Stimulated activated CD4-positive, alpha-beta T cell treated with anti-CD3 and anti-CD28 coated beads, Interleukin-15, amount 100 ng/mL, for 48 hours (primary cell): Measurements from ENCODE around the gene METRN.

ENCODE experiments used
- DNase-seq, 2 donors: peaks; one replicate each; pipeline ENCODE4 v3.0.0-alpha.2; 2020; ENCODE audit warnings: low read depth in 2 of 2

Gene METRN

DNA sequence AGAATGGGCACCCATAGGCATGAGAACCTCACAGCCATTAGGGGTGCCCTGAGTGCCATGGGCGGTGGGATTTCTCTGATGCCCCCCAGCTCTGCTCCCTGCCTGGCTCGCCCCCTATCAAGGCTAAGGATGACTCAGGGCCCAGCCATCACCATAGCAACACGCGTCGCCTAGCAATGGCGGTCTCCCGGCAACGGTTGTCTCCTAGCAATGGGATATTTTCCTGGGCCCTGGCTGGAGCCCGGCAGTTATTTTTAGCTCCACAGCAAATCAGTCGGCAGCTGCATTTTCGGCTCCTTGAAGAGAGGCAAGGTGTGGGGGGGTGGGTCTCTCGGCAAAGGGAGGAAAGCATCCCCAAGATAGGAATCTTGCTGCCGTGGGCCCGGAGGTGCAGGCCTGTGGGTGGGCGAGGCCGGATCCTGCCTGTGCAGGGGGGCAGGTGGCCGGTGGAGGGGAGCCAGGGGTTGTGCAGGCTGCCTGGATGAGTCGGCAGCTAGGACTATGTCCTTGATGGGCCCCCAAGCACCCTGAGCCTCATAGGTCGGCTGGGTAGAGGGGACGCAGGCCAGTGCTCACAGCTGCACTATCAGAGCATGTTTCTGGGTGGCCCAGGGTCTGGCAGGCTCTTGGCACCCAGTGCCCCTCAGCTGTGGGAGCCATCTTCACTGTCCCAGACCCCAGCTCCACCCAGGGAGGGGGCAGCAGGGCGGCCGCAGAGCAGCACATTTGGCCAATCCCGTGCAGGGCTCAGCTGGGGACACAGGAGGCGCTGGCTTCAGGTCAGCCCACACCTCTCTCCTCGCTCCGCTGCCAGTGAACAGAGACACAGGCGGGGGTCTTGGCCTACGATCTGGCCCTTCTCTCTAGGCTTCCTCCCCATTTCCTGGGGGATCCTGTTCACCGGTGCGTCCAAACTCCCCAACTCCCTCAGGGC is 5.1 kb upstream of the METRN start:
- no peak for DNase-seq

DNA sequence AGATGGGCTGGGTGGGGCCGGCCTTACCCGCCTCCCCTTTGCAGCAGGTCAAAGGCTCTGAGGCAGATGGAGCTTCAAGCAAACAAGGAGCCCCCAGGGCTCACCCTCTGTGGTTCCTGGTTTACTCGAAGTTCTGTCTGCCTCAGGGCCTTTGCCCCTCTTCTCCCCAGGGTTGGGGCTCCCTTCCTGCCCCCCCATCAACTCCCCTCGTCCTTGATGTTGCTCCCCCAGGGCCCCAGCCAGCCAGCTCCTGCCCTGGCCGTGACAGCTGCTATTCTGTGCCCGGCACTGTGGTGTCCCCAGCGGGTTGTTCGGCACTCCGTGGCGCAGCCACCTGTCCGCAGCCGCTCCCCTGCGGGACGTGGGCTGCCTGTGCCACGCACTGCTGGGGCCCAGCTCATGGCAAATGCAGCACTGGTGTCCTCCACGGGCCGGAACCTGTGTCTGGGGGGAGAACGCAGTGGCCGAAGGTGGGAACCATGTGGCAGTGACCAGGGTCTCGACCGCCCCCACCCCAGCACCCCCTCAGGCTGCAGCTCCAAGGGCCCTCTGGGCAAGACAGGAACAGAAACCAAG is 4.3 kb upstream of the METRN start:
- no peak for DNase-seq

DNA sequence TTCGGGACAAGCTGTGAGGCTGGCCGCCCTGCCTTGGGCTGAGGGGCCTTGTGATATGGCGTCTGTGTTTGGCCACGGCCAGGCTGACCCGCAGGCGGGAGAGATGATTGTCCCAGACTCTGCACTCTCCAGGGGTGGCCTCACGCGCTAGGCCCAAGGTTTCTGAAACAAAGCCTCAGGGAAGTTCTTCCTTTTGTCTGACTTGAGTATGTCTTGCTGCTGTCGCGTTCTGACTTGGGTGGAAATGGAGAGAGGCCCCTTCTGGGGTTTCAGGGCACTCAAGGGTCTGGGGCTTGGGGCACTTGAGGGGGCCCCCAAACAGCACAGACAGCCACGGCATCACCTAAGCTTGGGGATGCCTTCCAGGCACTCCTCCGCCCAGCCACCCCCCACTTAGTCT is 3.8 kb upstream of the METRN start:
- DNase-seq: no peak

DNA sequence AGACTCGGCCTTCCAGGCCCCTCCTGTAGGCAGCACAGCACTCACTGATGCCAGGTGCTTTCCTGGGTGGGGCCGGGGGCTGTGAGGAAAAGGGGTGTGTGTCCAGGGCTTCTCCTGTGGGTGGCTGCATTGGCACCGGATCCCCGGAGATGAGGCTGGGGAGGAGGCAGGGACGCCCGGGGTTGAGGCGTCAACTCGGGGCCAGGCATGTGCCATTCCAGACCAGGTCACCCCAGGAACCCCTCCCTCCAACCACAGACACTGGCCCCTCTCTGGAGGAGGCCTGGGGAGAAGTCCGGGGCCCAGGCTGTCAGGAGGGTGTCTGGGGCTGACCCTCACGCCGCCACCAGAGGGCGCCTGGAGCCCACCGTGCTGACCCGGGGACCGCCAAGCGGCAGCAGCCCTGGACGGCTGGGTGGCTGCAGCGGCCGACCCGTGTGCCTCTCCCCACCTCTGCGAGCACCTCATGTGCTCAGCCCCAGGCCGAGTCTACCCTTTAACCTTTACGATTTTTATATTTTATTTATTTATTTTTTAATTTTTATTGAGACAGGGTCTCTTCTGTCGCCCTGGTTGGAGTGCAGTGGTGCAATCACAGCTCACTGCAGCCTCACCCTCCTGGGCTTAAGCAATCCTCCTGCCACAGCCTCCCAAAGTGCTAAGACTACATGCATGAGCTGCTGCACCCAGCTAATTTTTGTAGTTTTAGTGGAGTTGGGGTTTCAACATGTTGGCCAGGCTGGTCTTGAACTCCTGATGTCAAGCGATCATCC is 3.2 kb upstream of the METRN start:
- DNase-seq: peak; percentile 51 to 76

DNA sequence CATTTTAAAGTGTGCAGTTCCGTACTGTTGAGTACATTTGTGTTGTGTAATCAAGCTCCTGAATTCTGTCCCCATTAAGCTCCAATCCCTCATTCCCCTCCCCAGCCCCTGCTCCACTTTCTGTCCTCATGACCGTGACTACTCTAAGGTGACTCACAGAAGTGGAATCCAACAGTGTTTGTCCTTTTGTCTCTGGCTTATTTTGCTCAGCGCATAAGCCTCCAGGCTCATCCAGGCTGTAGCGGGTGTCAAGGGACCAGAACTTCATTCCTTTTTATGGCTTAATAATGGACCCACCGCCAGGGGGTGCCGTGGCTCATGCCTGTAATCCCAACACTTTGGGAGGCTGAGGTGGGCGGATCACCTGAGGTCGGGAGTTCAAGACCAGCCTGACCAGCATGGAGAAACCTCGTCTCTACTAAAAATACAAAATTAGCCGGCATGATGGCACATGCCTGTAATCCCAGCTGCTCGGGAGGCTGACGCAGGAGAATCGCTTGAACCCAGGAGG is 2.1 kb upstream of the METRN start:
- peak; percentile 44 to 50 for DNase-seq

DNA sequence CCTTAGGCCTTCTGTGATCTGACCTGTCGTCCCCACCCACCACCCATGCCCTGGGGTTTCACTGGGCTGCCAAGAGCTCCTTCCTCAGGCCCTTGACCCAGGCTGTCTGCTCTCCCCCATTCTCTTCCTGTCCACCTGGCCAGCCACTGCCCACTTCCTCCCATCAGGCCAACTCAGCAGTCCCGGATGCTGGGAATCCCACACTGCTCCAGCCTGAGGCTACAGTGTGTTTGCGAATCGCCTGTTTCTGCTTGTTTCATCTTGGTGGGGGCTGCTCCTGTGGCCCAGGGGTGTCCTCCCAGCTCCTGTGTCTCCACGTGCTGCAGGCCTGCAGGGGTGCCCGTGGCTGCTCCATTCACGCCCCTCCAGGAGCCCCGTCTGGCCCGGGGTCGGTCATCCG is 839 bp upstream of the METRN start:
- no peak for DNase-seq

DNA sequence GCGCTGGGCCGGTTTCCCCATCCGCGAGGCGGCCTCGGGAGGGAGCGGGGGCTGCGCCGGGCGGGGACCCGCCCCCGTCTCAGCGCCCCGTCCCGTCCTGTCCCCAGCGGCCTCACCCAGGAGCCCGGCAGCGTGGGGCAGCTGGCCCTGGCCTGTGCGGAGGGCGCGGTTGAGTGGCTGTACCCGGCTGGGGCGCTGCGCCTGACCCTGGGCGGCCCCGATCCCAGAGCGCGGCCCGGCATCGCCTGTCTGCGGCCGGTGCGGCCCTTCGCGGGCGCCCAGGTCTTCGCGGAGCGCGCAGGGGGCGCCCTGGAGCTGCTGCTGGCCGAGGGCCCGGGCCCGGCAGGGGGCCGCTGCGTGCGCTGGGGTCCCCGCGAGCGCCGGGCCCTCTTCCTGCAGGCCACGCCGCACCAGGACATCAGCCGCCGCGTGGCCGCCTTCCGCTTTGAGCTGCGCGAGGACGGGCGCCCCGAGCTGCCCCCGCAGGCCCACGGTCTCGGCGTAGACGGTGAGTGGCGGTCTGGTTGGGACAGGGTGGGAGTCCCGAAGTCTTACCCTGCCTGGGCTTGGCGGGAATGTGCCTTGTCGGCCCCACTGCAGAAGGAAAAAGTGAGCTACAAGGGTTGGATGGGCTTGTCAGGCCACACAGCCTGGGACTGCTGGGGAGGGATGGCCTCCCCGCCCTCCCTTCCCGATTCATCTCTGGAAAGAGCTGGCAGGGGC is 720 bp downstream of the METRN start:
- no peak for DNase-seq

DNA sequence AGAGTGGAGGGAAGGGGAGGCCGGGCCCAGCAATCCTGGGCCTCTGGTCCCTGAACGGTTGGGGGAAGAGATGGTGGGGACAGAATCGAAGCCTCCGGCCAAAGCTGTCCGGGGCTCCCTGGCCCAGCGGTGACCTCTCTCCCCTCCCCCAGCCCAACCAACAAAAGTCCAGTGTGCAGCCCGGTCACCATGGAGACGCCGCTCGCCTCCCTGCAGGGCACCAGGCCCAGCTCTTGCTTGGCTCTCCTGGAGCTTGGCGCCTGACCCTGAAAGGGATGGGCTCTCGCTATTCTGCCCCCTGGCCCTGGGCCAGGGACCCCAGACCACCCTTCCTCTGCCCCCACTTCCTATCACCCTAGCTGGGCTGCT is 1.3 kb downstream of the METRN start:
- DNase-seq: no peak

DNA sequence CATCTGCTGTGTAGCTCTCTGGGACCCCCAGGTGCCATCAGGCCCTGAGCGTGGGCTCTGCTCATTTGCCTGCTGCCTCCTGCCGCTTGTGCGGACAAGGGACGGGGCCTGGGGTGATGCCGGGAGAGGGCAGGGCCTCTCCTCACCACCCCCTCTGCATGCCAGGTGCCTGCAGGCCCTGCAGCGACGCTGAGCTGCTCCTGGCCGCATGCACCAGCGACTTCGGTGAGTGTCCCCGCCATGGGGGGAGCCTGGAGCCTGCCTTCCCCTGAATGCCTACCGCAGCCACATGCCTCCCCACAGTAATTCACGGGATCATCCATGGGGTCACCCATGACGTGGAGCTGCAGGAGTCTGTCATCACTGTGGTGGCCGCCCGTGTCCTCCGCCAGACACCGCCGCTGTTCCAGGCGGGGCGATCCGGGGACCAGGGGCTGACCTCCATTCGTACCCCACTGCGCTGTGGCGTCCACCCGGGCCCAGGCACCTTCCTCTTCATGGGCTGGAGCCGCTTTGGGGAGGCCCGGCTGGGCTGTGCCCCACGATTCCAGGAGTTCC is 1.9 kb downstream of the METRN start:
- no peak for DNase-seq

DNA sequence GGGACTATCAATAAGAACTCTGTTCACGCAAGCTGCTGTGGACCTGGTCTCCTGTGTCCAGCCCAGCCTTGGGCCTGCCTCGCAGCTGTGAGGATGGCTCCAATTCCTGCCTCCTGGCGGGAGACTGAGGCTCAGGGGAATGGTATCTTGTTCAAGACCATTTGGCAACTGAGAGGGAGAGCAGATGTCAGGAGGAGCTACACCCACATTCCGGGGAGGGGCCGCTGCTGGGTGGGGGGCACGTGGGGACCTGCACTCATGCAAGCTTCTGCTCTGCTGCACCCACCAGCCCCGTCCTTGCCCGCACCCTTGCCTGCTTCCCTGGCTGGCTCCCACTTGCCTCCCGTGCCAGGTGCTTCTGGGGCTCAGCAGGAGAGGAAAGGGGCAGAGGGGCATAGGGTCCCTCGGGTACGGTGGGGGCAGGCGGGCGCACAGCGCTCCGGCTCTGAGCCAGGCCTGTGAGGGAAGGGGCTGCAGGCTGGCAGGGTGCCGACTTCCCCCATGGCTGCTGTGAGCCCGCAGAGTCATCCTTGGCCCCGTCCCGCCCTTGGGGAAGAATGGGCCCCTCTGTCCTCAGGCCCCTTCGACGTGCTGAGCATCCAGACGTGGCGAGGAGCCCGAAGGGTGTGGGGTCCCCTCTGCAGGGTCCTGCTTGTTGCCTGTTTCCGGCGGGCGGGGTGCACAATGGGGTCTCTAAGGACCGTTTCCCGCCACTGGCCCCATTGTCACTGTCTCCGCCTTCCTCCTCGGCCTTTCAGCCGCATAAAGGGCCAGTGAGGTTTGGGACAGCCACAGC is 2.7 kb downstream of the METRN start:
- DNase-seq: no peak

DNA sequence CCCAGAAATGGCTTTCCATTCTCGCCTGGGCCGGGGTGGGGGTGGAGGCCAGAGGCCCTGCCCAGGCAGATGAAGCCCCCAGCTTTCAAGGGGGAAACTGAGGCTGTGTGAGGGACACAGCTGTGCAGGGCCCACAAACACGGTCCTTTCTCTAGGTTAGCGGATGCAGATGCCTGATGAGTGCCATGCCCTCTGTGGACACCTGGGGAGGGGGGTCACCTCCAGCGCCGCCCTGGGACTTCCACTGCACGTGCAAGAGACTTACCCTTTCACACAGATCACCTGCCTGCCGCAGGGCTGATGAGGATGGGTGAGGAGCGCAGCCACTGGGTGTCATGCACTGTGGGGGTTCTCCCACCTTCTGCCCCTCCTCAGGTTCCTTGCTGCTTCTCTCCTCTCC is 3.5 kb downstream of the METRN start:
- no peak for DNase-seq

DNA sequence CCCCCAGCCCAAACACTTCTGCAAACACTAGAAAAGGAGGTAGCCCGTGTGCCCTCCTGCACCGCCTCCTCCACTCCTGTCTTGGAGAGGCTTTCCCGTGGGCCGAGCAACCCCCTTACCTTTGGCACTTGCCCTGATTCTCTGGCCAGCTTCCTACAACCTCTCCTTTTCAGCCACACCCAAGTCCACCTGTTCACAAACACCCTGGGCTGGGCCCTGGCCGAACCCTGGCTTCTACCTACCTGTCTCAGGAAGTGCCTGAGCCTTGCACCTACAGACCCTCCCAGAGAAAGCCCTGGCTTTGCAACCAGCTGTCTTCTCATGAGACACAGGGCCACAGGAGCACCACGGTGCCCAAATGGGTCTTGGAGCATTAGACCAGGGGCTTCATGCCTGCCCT is 4.0 kb downstream of the METRN start:
- DNase-seq: no peak

DNA sequence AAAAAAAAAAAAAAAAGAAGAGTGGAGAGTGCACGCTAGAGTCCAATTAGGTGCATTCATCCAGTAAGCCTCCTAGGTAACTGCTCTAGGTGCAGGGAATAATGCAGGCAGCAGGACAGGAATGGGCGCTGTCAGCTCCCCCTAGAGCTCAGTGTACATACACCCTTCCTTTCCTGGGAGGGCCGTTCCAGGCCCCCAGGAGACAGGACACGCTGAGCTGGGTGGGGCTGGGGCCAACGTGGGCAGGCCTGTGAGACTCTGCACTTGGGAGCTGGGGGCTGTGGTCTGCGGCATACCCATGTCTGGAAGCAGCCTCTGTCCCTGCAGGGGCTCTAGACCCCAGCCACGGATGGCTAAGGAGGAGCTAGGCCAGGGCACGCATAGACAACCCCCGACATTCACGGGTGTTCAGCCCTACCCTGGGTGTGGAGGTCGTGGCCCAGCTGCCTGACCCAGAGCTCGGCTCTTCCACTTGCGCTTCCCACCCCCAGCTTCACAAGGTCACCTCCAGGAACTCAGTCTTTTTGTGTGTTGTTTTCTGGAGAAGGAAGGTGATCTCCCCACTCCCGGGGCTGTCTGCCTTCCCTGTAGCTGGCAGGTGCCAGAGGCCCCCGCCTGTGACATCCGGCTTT is 5.0 kb downstream of the METRN start:
- no peak for DNase-seq

DNA sequence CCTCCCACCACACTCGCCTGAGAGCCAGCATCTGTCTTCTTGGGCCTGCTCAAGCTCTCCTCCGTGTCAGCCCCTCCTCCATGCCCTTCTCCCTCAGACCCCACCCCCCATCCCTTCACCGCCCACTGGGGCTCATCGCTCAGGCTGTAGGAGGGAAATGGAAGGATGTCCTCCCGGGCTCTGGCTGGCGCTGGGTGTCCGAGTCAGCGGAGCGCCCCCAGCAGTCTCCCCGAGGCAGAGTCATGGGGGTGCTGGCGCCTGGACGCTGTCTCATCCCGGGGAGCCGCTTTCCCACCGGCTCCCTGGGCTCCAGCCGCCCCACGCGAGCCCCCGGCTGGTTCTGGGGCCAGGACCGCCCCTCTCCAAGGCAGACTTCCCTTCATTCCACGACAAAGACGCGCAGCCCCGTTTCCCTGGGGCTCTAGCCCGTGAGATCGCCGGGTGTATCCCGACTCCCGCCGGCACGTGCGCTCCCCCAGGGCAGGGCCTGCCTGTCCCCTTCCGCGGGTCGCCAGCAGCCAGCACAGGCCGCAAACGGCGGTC is 5.6 kb downstream of the METRN start:
- peak in 1 of 2 donors; percentile 47 for DNase-seq

DNA sequence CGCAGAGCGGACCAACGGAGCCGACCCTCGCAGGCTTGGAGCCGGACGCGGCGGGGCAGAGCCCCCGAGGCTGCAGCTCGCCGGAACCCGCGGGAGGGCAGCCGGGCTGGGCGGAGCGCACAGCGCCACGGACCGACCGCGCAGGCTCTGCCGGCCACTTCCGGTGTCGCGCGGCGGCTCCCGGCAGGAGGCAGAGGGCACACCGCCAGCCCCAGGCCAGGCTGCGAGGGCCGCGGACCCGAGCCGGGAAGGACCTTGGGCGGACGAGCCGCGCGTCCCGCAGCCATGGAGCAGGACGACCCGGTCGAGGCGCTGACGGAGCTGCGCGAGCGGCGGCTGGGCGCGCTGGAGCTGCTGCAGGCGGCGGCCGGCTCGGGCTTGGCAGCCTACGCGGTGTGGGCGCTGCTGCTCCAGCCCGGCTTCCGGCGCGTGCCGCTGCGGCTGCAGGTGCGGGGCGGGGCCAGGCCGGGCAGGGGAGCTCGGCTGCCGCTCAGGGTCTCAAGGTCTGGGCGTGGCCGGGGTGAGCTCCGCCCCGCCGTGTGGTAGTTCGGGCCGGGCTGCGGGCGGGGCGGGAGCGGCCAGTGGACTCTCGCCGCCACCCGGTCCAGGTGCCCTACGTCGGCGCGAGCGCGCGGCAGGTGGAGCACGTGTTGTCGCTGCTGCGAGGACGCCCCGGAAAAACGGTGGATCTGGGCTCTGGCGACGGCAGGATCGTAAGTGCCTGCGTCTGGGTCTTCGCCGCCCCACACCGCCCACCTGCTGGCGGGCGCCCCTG is 6.3 kb downstream of the METRN start, which contains the start of gene ANTKMT:
Gene ANTKMT, plus strand, starts transcription at position 157 of the 775 bp plus-strand sequence. Its CDS starts 129 bp downstream, at position 286.
- DNase-seq: peak; percentile 54 to 70

DNA sequence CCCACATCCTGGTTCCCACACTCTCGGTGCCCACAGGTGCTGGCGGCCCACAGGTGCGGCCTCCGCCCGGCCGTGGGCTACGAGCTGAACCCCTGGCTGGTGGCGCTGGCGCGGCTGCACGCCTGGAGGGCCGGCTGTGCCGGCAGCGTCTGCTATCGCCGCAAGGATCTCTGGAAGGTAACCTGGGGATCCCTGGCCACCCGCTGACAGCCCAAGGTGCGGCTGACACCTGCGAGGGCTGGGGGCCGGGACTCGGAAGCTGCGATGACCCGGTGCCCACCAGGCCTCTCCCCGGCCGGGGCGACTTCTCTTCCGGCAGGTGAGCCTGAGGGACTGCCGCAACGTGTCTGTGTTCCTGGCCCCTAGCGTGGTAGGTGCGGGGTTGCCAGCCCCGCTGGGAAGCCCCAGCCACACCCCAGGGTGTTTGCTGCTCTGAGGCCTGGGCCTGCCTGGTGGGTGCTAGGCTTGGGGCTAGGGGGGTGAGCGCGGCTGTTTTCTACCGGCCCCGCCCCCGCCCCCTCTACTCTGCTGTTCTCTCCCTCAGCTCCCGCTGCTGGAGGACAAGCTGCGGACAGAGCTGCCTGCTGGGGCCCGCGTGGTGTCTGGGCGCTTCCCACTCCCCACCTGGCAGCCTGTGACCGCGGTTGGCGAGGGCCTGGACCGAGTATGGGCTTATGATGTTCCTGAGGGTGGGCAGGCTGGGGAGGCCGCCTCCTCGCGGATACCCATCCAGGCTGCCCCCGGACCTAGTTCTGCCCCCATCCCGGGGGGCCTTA is 7.0 kb downstream of the METRN start:
- no peak for DNase-seq

DNA sequence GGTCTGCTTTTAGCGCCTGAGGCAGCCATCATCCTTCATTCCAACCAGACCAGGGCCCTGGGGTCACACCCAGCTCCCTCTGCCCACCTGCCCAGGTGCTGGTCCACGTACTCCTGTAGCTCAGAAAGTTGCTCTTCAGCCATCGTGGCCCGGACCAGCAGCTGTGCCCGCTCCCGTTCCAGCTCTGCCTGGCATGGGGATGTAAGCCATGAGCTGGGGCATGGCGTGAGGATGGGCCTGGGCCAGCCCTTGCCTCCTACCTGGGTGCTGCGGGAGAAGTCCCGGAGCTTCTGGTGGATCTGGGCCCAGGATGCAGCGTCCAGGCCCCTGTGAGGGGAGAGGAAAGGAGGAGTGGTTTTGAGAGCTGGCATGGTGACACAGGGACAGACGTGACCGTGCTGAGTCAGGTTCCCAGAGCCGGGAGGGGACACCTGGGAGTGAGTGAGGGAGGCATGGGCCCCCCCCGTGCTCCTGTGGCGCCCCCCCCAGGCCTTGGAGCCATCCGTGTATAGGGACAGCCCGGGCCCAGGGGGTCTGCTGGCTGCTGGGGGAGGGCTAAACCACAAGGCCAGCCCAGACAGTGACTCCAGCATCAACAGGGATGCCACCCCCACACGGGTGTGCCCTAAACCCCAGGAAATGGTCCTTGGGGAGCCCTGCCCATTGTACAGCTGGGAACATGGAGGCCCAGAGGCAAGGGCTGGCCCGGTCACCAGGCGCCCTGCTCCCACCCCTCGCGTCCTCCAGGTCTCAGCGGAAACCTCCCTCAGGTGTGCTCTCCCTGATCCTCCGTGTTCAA is 8.1 kb downstream of the METRN start:
- no peak for DNase-seq
